GM18502 (cell line): ENCODE measurements around the gene FSTL1.

Source experiments
- ATAC-seq: cut with Tn5 transposase; IDR thresholded peaks from one replicate; pipeline ENCODE4 v1.9.1; 2021; ENCODE audit warnings: mild to moderate bottlenecking; ENCODE audit not compliant: unreplicated experiment, poor library complexity

FSTL1 gene

DNA sequence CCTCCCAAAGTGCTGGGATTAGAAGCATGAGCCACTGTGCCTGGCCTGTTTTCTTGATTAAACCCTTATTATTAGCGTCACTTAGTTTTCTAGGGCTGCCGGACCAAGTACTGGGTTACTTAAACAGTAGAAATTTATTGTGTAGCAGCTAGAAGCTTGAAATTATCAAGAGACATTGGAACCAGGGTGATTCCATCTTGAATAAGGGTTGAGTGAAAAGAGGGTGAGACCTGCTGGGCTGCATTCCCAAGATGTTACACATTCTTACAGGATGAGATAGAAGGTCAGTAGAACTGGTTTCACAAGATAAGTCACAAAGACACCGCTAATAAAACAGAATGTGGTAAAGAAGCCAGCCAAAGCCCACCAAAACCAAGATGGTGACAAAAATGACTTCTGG is 18.6 kb upstream of the FSTL1 start:
- ATAC-seq, result no peak

DNA sequence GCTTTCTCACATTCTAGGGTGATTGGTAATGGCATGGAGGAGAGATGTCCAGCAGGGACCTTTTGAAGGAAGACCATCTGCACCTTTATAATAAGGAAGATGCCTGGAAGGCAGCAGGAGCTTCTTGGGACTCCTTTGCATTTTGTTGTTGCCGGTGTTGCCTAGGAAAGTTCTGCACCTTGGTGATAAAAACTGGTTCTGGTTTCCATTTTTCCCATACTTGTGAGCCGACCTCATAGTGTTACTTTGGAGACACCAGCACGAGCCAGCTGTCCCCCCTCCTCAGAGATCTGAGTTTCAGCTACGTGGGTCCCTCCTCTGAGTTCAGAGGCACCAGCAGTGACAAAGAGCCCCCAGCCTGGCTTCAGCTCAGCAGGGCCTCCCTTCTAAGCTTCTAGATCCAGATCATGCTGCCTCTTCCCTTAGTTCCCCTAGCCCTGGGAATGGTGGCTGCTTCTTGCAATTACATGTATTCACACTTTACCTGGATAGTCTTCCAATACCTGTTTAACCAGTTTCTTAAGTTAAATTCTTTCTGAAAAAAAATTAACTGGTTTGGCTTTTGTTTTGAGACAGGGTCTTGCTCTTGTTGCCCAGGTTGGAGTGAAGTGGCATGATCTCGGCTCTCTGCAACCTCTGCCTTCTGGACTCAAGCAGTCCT is 18.0 kb upstream of the FSTL1 start:
- ATAC-seq, result no peak

DNA sequence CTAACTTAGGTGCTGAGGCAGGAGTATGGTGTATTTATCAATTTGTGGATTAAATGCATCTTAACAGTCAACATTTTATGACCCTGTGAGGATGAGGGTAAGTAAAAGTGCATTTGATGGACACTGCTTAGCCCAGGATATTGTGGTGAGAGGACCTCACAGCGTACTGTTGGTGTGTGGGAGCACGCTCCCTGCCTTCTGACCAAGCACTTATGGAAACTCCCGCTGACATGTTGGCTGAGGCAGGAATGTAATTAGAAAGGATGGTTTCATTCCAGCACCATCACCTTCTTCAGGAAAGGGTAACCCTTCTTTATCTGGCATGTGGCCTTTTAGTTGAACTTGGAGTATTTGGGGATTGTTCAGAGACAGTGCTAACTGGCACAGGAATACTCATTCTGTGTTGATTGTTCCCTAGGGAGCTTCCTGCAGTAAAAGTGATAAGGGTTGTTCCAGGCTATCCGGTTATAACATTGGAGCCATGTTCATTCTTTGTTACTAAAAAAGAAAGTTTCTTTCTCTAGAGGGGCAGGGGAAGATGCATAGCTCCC is 11.7 kb upstream of the FSTL1 start:
- no peak for ATAC-seq

DNA sequence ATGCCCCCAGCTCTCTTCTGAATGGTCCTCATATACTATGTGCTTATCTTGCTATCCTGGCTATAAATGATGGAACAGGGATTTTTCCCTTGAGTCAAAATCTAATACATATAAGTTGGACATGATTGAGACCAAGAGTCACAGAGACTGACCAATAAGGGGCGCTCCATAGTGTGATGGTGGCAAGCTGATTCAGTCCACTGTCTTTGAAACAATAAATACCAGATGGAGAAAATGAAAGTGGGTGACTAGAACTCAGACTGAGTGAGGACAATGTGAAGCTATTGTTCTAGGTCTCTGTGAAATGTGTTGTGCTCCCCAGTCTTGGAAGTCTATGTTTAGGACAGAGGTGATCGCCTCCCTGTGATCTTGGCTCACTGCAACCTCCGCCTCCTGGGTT is 10.6 kb upstream of the FSTL1 start:
- no peak for ATAC-seq

DNA sequence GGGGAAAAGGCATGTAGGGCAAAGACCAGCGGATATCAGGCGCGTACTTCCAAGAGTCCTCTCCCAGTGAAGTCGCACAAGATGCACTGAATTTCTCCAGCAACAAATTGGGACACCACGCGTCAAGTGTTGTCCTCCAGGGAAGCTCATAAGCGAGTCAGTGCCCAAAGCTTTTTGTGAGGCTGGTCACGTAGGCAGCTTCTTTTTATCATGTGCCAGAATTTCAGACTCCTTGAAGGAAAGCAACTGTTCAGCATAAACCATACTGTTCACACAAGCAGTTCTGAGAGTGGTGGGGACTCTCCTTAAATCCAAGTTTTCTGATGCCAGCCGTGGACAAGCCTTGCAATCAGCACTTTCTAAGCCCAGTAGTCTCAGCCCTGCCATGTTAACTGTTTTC is 10.1 kb upstream of the FSTL1 start:
- ATAC-seq, result no peak

DNA sequence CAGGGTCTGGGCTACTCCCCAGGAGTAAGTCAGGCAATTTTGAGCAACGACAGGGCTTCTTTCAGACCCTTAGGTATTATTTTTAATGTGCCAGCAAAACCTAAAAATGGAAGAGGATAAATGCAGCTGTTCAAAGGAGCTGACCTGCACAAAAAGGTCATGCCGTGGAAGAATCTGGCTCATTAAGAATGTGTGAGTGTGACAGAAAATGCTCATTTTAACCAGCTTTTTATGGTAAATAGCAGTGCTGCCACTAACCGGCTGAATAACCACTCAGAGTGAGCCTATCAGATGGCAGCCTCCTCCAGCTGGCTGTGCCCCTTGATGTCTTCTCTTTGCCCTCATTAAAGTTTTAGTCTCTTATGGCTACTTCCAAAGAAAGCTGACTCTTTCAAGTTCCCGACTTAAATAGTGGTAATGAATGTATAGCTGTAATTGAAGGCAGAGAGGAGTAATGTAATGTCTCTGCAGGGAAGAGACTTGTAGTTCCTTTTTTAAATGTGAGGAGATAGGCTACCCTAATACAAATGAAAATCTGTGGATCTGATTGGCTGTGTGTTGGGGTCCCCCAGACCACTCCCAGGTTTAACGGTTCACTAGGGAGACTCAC is 9.5 kb upstream of the FSTL1 start:
- no peak for ATAC-seq

DNA sequence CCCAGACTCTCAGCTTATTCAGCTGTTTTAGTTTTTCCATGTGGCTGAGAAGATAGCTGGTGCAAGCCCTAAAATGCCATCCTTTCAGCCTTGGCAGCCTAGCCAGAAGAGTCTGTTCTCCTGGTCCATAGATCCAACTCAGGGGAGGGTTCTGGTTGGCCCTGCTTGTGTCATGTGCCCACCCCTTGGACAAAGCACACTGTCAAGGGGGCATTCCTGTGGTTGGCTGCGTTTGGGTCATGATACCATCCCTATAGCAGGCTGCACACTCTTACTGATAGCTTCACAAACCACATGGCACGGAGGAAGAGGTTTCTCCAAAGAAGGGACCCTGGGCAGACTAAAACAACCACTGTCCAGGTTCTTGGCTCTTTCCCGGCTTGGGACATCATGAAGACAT is 8.4 kb upstream of the FSTL1 start:
- no peak for ATAC-seq

DNA sequence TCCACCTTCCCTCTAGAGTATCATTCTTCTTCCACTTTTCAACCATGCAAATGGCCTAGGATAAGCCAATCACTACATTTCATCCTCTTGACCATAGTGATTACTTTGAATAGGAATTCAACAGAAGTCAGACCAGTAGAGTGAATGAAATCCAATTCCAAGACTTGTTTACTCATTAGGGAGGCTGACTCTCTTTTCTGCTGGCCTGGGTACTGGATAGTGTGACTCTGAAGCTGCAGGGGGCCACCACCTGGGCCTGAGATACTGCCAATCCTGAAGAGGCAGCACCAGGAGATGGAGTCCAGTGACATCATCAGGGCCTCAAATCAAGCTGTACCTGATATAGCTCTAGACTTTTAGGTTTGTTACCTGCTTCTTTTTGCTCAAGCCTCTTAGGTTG is 7.0 kb upstream of the FSTL1 start:
- ATAC-seq, result no peak

DNA sequence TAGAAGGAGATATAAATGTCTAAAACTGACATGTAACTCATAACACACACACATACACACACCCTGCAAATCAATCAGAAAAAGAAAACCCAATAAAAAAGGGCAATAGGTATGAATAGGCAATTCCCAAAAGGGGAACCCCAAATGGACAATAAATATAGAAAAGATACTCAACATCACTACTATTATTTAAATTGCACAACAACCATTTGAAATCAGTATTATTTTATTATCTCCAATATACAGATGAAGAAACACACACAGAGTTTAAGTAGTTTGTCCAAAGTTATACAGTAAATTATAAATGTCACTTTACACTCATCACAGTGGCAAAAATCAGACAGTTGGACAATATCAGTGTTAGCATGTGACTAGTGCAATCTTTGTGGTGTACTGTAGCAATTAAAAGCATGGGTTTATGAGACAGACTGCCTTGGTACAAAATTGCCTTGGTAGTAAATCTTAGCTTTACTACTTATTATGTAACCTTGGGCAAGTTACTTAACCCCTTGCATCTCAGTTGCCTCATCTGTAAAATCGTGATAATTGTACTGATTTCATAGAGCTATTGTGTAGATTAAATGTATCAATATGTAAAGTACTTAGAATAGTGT is 3.4 kb upstream of the FSTL1 start:
- ATAC-seq, result no peak

DNA sequence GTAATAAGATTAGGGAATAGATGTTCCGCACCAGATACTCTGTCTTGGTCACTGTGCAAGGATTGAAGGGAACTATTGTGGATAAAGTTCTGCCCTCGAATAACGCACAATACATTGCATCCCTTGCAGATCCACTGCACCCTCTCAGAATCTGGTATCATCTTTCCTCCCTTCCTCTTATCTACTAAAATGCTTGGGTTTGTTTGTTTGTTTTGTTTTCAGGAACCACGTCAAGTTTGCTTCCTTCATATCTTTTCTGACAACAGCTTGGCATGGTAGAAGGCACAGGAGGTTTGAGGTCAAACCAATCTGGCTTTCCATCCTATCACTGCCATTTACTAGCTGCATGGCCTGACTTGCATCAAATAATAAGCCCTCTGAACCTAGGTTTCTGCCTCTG is 2.0 kb upstream of the FSTL1 start:
- no peak for ATAC-seq

DNA sequence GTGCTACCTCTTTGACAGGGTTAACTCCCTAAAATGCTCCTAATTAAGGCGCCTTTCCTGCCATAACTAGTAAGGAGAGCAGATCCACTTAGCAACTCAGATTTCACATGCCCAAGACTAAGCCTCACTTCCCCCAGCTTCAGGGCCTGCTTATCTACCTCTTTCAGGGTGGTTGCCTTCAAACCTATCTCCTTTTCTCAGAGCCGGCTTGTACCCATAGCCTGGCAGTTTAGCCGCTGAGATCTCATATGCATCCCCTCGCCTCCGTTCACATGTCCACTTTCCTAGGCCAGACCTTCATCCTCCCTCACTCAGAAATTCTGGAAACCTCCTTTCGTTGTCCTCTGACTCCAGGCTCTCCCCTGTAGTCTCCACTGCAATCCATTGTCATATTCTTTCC is 1.0 kb upstream of the FSTL1 start:
- no peak for ATAC-seq

DNA sequence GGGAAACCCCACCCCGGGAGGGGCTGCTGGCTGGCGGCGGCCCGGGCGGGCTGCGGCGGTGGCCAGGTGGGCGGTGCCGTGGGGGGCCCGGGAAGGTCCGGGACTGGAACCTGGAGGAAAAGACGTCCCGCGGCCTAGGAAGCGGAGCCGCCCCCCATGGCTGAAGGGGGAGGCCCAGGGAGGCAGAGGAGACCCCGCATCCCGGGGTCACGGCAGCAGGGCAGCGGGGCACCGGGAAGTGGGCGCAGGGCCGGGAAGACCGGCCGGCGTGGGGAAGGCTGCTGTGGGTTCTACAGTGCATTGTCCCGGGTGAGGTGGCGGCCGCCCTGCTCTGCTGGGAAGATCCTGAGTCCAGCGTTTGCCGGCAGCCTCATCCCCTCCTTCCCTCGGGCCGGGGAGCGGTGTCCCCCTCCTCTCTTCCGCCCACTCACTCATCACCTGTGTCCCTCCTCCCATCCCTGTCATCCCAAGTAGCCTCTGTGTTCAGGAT is 525 bp upstream of the FSTL1 start:
- ATAC-seq, result no peak

DNA sequence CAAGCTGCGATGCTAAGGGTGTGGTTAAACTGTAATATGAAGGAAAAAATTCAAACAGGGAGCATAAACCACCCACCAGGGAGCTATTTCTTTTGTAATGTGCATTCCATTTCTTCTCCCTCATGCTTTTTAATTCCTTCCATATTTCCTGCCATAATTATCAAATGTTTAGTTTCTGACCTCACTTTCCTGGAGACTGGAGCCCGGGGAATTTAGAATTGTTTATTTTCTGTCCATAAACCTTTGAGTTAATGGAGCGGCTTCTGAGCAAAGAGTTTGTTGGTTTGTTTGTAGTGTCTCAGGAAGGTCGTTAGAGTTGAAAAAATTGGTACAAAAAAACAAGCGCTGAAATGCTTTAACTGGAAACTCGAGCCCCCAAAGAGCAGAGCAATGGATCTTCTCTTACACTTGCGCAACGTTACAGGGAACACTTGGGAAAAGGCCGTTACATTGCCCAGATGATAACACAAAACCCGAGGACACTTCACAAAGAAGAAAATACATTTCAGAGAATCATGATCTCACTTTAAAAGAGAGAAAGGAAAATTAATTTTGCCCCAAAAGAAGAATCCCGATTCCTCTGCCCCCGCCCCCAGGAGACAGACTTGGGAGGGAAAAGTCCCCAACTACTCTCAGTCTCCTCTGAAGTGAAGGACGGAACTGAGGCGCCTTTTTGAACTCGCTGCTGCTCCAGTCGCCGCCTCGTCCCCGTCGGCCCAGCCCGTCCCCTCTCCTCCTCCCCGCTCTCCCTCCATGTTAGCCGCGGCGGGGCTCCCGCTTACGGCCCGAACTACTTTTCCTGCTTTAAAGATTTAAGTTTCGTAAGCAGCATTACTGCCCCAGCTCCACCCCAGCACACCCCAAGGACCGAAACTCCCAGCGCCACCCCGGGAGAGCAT is 842 bp downstream of the FSTL1 start:
- ATAC-seq, result no peak

DNA sequence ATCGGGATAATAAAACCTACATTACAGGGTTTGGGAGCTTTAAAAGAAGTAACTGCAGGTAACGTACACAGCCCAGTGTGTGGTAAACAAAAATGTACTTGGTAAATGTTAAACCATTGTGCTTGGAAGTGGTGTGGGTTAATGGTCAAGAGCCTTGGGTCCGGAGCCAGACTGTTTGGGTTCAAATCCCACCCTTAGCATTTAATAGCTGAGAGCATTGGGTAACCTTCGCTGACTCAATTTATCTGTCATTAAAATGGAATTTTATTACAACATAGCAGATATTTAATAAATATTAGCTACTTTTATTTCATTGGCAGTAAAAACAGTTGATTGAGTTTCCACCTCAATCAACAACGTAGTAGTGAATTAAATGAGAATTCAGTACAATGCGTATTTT is 1.5 kb downstream of the FSTL1 start:
- ATAC-seq, result no peak

DNA sequence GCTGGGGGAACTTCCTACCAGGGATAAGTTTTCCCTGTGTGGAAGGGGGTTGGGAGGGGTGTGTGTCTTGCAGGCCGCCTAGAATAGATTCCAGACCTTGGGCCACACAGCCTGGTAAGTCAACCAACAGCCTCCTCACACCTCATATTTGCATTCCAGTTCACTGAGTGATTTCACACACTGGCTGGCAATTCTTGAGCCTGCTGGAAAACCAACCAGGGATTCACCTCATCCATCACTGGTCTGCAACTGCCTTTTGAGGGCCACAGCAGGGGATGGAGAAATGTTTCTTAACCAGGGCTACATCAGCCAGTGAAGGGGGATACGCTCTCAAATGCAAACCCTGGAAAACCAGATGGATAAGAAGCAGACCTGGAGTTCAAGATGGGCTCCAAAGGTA is 2.0 kb downstream of the FSTL1 start:
- no peak for ATAC-seq

DNA sequence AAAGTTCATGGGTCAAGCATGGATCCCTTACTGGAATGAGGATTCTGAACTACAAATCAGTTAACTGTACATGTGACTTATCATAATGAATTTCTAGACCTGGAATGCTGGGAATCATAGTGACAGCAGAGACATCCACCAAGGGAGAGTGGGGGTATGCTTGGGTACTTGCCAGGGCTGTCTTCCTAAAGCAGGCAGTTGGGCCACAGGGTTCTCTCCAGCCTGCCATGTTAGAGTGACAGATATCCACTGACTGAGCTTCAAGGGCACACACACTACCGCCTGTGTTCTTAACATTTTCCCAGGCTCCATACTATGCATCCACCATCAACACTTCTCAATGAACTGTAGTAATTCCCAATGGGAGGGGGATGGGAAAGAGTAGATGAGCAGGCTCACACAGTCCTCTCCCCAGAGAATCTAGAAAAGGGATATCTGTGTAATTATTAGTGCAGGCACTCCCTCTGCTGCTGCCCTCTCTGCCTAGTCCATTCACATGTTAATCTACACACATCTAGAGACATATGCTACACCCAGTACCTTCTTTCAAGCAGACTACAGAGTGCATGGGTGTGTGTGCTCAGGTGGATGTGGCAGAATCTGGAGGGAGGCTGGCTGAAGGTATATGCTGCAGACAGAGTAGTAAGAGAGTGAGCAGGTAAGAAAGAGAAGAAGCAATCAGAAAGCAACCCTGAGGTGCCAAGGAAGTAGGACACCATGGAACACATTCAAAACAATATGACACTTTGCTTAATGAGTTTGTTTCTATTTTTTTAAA is 3.7 kb downstream of the FSTL1 start:
- no peak for ATAC-seq

DNA sequence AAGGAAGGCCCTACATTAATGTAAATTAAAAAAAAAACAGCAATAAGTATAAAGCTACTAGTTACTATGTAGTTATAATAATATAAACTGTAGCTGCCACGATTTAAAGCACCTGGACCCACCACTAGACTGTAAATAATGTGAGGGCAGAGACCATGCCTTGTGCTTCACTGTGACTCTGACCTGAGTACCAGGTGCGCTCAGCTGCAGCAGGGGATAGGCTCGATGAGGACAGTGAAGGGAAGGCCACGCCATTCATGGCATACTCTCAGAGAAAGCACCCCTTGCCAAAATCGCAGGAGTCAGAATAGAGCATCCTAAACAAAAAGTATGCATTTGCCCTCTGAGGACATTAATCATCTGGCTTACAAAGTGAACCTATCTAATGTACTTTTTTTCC is 5.1 kb downstream of the FSTL1 start:
- ATAC-seq, result no peak

DNA sequence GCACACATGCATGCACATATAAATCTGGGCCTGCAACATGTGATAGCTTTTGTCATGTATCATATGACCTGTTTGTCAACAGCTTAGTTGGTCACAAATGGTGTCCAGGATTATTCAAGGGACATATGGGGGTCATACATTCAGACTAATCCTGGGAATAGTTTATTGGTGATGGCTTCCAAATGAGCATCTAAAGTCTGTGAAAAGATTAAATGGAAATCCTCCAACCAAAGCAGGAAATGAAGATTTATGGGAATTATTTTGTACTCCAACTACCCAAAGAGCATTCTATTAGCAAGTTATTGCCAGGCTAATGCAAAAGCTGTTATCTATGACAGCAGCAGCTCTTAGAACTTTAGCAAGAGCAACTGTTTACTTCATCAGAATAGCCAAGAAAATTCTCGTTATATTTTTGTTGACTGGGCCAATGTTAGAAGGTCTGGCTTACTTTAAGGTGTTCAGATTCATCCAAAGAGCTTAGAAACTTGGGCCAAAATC is 7.1 kb downstream of the FSTL1 start:
- ATAC-seq, result no peak

DNA sequence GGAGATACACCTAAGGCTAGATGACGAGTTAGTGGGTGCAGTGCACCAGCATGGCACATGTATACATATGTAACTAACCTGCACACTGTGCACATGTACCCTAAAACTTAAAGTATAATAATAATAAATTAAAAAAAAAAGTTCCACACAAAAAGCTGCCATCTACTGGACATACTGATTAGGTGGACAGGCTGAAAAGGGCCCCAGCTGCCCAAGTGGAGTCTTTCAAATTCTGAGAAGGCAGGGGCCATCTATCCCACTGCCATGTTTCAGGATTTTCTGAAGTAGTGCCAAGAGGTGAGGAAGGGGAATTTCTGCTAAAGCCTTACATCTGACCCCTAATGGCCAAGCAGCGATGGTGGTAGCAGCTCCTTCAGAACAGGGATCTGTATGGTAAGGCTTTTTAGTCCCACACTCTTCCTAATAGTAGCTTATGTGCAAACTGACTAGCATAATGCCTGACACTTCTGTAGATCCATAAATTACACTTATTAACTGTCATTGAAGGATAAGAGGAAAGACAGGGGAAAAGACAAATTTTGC is 7.7 kb downstream of the FSTL1 start:
- ATAC-seq, result no peak
